HG03159 (cell line): ENCODE results near the gene ZSCAN30.
A peak's percentile ranks its signal among the peaks of the same experiment; 100 is the strongest.

Experiments used
- ATAC-seq: cut with Tn5 transposase; IDR thresholded peaks from one replicate; pipeline ENCODE4 v1.9.1; 2021; ENCODE audit warnings: mild to moderate bottlenecking, moderate library complexity; ENCODE audit not compliant: unreplicated experiment

Gene ZSCAN30

DNA sequence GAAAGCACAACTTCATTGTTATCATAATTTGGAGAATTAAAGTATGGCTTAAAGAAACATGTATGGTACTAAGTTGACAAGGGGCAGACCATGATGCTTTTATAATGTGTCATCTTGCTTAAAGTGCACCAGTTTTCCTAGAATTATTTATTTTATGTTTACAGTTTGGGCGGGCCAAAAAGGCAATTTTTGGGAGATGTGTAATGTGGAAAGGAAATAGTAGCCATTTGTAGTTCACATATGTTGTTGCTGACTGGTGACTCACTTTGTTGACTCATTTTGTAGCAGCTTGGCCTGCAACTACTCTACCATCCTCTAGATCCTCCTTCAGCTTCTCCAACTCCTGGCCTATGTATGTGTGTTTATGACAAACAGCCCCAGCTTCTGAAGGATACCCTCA lies 7.7 kb downstream of the ZSCAN30 start:
- no peak for ATAC-seq

DNA sequence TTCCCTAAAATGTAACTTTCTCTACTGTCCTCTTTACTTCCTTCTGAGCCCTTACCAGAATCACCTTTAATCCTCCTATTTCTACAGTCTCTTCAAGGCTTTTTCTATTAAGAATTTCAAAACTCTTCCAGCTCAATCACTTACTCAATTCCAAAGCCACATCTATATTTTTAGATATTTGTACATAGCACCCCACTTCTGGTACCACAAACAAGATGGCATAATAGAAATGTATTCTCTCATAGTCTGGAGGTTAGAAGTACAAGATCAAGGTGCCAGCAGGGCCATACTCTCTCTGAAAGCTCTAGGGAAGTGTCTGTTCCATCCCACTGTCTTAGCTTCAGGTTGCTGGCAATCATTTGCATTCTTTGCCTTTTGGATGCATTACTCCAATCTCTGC lies 11.1 kb downstream of the ZSCAN30 start:
- no peak for ATAC-seq

DNA sequence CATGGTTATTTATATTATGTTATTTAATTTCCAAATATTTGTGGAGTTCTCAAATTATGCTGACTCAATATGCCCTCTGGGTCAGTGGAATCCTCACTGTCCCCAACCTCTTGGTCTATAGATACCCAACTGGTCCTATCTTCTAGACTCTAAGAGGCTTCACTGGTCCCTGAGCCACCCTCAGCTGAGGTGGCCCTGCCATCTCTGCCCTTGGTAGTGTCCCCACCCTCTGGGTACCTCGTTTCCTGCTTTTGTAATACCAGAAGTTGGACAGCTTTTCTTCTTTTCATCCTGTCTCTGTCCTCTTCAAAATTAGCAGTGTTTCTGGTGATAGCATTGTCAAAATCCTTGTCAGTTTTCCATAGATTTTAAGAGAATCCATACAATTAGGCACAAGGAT lies 11.9 kb downstream of the ZSCAN30 start:
- no peak for ATAC-seq

DNA sequence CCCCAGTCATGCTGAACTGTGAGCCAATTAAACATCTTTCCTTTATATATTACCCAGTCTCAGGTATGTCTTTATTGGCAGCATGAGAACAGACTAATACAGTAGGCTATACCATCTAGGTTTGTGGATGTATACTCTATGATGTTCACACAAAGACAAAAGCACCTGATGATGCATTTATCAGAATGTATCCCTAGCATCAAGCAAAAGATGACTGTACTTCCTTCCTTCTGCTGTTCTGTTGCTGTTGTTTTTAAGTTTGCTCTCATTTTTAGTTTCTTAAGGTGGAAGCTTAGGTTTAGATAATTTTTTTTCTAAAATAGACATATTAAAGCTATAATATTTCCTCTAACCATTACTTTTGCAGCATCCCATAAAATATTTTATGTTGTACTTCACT lies 12.4 kb downstream of the ZSCAN30 start:
- no peak for ATAC-seq

DNA sequence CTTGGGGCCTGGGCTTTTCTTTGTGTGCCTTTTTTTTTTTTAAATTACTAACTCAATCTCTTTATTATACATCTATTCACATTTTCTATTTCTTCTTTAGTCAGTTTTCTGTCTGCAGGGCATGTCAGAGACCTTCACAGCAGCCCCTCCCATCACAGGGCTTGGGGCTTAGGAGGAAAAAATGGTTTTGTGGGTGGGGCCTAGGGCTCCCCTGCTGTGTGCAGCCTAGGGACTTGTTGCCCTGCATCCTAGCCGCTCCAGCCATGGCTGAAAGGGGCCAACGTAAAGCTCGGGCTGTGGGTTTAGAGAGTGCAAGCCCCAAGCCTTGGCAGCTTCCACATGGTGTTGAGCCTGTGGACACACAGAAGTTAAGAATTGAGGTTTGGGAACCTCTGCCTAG lies 13.8 kb downstream of the ZSCAN30 start:
- no peak for ATAC-seq

DNA sequence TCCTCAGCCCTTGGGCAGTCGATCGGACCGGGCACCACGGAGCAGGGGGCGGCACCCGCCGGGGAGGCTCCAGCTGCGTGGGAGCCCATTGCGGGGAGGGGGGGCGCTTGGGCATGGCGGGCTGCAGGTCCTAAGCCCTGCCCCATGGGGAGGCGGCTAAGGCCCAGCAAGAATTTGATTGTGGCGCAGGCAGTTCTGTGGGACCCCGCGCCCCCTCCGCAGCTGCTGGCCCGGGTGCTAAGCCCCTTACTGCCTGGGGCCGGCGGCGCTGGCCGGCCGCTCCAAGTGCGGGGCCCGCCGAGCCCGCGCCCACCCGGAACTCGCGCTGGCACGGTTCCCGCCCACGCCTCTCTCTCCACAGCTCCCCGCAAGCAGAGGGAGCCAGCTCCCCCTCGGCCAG lies 18.4 kb downstream of the ZSCAN30 start:
- no peak for ATAC-seq

DNA sequence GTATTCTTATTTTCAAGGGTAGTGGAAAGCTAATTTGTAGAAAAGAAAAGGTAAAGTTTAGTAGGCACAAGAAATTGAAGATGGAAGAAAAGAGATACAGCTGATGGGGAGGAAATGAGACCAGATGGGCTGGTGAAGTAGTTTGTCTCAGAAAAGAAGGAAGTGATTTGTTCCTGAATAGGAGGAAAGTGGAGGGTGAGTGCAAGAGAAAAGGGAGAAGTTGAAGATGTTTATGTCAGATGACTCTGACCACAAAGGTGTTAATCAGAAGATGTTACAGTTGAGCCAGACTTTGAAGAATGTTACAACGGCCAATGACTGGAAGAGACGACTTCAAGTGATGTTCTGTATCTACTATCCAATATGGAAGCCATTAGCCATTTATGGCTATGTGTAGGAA lies 21.2 kb downstream of the ZSCAN30 start:
- ATAC-seq = no peak

DNA sequence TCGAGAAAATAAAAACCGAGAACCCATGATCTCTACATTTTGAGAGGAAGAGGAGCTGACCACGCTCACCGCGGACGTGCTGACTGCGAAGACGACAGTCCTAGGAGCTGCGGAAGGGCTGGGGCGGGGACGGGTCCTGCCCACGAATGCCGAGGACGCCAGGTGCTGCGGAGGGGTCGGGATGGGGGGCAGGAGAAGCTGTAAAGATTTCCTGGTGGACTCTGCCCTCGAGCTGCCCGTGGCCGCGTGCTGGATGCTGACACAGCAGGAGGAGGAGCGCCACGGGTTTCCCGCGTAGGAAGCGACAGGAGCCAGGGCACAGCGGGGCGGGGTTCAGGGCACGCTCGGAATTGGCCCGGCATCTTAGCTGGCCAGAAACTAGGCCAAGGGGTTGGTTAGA lies 22.2 kb downstream of the ZSCAN30 start:
- no peak for ATAC-seq

DNA sequence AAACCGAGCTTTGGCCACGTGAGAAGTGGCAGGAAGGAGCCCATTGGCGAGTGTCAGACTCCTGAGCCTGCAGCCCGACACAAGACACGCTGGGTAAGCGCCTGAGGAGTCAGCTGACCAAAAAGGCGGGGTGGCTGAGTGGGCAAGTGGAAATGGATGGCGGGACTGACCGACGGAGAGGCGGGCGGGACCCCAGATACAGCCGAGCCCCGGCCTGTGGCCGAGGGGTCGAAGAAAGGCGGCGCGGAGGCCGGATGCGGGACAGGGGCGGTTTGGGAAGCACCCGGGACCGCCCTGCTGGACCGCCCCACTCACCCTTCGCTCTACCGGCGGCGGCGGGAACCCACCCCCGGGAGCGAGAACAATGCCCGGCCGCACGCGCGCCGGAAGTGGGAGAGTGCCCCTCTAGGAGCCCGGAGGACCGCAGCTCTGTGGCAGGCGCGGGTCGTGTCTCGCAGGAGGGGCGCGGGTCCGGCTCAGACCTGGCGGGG lies 22.8 kb downstream of the ZSCAN30 start:
- ATAC-seq = peak; percentile 80

DNA sequence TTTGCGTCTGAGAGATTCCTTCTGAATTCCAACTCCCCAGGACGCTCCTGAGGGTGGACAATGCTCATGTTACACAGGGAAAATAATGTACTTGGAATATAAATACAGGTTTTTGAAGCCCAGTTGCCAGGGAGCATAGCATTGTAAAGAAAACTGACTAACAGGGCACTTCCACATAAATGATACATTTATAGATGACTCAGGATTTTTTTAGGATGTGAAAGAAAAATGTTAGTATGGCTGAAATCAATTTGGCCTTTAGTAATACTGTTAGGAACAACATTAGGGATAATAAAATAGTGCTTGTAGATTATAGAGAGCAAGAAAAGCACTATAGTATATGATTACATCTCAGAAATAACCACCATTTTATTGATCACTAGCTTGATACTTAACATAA lies 25.6 kb downstream of the ZSCAN30 start:
- no peak for ATAC-seq

DNA sequence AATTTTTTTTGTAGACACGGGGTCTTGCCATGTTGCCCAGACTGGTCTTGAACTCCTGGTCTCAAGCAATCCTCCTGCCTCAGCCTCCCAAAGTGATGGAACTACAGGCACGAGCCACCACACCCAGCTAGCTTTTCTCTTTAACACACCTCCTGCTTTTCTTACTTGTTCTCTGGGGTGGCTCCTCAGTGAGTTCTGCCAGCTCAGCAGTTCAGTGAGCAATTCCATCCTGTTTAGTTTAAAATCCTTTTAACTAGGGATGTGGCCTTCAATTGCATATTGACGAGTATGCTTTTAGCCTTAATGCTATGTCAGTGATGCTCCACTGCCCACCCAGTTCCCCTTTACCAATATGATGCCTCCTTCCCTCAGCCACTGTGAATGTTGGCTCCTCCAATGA lies 33.1 kb downstream of the ZSCAN30 start:
- no peak for ATAC-seq

DNA sequence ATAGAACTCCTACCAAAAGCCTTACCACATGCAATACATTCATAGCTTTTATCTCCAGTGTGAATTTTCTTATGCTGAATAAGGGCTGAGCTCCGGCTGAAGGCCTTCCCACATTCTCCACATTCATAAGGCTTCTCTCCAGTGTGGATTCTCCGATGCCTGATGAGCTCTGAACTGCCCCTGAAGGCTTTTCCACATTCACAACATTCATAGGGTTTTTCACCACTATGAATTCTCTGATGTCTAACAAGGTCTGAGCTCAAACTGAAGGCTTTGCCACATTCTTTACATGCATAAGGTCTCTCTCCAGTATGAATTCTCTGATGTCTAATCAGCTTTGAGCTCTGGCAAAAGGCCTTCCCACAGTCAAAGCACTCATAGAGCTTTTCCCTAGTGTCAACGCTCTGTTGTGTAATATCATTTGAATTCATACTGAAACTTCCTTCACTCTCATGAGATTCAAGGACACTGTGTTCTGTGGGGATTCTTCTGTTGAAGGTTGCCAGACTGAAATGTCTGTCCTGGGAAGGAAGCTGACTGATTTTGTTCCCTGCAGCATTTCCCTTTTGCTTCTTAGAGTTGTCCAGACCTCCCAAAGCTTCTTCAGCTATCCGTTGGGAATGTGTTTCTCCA lies 36.3 kb downstream of the ZSCAN30 start:
- no peak for ATAC-seq

DNA sequence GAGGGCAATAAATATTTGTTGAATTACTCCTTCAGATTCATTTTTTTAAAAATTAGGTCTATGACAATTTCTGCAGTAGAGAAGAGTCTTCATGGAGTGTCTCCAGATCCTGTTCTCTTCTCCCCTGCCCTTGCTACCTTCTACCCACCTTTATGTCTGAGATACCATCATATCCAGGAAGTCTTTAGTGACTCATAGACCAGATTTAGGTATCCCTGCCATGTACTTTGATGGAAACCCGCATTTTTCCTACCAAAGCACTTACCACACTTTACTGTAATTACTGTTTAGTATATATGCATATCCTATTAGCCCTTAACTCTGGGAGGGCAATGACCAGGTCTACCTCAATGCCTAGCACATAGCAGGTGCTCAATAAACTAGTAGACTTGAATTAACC lies 37.6 kb downstream of the ZSCAN30 start:
- no peak for ATAC-seq

DNA sequence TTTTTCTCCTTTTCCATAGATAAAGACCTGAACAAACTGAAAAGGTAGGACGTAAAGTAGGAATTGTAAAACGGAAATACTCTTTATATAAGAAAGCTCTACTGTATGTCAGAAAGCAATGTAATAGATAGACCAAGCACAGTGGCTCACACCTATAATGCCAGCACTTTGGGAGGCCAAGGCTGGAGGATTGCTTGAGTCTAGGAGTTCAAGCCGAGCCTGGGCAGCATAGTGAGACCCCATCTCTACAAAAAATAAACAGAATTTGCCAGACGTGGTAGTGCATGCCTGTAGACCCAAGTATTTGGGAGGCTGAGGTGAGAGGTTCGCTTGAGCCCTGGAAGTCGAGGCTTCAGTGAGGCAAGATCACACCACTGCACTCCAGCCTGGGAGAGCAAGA lies 41.6 kb downstream of the ZSCAN30 start:
- ATAC-seq = no peak

DNA sequence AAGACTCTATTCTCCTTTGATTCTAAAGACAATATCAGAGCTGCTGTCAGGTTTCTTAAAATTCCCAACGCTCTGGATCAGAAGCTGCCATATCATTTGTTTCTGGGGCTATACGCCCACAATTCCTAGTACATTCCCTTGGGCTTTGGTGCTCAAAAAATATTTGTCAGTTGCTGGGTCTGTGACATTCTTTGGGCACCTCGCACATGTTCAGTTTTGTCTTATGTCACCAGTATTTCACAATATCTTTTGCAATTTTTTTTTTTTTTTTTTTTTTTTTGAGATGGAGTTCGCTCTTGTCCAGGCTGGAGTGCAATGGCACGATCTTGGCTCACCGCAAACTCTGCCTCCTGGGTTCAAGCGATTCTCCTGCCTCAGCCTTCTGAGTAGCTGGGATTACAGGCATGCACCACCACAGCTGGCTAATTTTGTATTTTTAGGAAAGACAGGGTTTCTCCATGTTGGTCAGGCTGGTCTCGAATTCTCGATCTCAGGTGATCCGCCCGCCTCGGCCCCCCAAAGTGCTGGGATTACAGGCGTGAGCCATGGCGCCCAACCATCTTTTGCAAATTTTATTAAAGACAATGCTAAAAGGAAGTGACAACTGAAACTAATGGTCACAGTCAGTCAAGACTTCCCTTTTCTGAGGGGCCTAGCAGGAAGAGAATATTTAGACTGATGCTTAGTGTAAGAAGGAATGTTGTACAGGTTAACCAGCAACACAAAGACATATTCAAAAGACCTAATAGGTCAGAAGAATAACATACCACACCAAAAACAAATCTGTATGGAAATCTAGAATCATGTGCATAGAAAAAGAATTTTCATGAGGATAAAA lies 42.4 kb downstream of the ZSCAN30 start:
- ATAC-seq = no peak

DNA sequence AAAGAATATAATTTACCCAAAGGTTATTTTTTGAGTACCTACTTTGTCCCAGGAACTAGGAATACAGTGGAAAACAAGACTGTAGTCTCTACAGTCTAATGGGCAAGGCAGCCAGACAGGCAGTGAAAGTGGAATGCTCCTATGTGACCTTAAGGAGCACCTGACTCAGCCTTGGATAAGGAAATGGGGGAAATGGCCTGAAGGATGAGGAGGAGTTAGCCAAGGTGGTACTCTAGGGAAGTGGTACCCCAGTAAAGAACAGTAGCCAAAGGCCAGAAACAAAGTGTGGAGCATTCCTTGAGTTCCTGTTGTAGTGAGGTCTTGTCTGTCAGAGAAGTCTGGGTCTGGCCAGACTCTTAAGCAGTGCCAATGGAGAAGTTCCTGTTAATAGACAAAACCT lies 43.2 kb downstream of the ZSCAN30 start:
- no peak for ATAC-seq

DNA sequence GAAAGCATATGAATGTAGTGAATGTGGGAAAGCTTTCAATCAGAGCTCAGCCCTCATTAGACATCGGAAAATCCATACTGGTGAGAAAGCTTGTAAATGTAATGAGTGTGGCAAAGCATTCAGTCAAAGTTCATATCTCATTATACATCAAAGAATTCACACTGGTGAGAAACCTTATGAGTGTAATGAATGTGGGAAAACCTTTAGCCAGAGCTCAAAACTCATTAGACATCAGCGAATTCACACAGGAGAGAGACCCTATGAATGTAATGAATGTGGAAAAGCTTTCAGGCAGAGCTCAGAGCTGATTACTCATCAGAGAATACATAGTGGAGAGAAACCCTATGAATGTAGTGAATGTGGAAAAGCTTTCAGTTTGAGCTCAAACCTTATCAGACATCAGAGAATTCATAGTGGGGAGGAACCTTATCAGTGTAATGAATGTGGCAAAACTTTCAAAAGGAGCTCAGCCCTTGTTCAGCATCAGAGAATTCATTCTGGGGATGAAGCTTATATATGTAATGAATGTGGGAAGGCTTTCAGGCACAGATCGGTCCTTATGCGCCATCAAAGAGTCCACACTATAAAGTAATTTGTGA lies 44.2 kb downstream of the ZSCAN30 start:
- no peak for ATAC-seq

DNA sequence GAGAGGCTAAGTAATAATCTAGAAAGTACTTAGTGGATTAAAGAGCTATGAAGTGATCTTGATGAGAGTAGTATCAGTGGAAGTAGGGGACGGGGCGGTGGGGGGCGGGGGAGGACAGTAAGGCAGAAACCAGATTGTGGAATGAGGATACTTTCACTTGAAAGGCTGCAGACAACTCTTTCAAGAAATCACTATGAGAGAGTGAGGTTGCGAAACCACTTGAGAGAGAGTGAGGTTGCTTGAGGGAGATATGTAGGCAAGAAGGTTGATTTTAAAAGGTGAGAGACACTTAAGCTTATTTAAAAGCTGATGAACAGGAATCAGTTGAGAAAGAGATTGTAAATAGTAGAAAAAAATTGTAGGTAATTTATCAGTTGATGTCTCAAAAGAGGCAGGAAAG lies 45.4 kb downstream of the ZSCAN30 start:
- ATAC-seq = no peak

DNA sequence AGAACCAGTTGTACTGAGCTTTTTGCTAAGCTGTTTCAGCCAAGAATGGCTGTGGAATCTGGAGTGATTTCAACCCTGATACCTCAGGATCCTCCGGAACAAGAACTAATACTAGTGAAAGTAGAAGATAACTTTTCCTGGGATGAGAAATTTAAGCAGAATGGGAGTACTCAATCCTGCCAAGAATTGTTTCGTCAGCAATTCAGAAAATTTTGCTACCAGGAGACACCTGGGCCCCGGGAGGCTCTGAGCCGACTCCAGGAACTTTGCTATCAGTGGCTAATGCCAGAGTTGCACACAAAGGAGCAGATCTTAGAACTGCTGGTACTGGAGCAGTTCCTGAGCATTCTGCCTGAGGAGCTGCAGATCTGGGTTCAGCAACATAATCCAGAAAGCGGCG lies 47.6 kb downstream of the ZSCAN30 start:
- no peak for ATAC-seq

DNA sequence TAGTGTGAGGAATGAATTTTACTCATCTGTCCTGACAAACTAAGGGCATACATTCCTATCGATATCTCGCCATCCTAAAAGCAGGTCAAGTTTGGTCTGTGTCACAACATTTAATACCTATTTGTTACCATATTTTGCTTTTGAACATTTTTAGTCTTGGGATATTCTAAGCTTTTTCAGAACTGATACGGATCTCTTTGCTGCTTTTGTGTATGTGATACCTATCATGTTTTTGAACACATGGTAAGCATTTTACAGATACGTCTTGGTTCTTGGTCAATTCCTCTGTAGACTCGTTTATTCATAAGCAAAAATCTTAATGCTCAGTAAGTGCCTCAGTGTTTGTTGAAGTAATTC lies 48.6 kb downstream of the ZSCAN30 start:
- ATAC-seq = no peak

DNA sequence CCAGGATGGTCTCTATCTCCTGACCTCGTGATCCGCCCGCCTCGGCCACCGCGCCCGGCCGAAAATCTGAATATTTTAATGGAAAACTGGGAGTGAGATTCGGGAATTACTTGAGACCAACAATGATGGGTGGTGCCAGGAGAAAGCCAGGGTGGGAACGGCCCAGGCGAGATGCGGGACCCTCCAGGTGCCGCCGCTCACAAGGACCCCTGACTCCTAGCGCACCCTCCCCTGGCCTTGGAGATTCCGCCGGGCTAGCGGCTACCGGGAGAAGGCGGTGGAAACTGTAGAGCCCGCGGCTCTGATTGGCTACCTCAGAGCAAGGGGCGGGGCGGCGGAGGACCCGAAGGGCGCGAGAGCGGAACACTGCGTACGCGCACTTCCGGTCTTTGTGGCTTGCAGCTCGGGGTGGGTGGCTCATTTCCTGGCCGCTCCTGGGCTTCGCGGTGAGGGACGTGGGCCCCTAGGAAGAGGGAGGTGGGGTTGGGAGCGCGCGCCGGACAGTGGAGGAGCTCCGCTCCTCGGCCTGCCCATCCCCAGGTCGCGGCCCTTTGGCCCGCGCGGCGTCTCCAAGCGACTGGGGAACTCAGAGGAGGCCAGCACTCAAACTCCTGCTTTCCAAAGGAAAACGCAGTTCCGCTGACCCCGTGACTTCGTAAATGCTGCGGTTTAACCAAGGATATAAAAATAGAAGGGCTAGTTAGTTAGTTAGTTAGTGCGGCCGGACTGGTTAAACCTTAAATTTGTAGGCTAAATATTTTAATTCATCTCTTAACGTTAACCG lies 49.2 kb downstream of the ZSCAN30 start, which contains the start of gene ZNF397:
Gene ZNF397, plus strand, starts transcription at position 371 of the 784 bp plus-strand sequence. CDS start 1,437 bp downstream, outside the sequence.
- ATAC-seq = peak; percentile 99
